Ovary (tissue), 3 donors: ENCODE results near the gene SDF4.

Experiments
- POLR2A ChIP-seq: fragments of 450-650 bp; IDR thresholded peaks from one replicate; pipeline ENCODE4 v1.6.1; 2017; ENCODE audit warnings: antibody characterized with exemption, mild to moderate bottlenecking, moderate library complexity
- TF ChIP-seq, protein P1 (sequence below), 3 donors: fragments of 450-650 bp in 2 of 3; fragments of 200-600 bp in 1 of 3; IDR thresholded peaks; one replicate each; pipeline versions ENCODE4 v1.5.1 to v1.8.0; 2016 to 2022; ENCODE audit warnings: antibody characterized with exemption in 3 of 3, mild to moderate bottlenecking in 1 of 3
- donor health status: DM: no; HTN: no; CAD: no.

DNA sequence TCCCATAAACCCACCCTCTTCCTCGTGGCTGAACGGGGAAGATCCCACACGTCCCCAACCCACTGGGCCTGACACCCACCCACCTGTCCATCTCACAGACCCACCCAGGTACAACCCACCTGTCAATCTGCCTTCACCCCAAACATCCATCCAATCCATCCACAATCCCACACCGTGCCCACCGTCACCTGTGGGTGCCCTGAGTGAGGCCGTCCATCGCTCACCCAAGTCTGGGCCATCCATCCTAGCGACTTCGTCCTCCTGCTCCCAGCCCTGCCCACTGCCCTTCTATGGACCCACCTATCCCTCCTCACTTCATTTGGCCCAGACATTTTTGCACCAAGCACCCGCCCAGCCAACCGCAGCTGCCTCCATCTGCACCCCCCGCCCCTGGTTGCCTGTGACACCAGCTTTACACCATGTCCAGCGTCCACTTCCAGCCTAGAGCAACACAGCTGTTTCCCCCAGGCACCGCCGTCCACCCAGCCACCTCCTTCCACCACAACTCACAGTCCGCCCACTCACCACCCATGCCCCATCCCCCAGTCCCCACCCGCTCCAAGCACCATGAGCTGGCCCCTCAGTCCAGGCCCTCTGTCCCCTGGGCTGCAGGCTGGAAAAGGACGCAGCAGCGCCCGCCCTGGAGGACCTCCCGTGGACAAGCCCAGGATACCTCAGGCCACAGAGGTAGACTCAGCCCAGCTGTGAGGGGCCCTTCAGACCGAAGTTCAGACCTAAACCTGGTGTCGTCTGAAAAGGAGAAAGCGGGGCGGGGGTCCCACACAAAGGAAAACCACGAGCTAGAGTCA is 50.5 kb downstream of the SDF4 start:
- TF ChIP-seq, protein P1, sequence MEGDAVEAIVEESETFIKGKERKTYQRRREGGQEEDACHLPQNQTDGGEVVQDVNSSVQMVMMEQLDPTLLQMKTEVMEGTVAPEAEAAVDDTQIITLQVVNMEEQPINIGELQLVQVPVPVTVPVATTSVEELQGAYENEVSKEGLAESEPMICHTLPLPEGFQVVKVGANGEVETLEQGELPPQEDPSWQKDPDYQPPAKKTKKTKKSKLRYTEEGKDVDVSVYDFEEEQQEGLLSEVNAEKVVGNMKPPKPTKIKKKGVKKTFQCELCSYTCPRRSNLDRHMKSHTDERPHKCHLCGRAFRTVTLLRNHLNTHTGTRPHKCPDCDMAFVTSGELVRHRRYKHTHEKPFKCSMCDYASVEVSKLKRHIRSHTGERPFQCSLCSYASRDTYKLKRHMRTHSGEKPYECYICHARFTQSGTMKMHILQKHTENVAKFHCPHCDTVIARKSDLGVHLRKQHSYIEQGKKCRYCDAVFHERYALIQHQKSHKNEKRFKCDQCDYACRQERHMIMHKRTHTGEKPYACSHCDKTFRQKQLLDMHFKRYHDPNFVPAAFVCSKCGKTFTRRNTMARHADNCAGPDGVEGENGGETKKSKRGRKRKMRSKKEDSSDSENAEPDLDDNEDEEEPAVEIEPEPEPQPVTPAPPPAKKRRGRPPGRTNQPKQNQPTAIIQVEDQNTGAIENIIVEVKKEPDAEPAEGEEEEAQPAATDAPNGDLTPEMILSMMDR (IDR thresholded peaks at IDR 0.05): no peak
- TF ChIP-seq POLR2A: no peak
